ENCODE results near the gene TPRG1L. TPM values are rescaled to one million over a fixed set of nuclear protein-coding genes. Genes with fewer than 3 reads are reported as not detected.
"Not testable (repeated sequence)": the region's sequence is repeated elsewhere in the genome, so short reads cannot be mapped to it uniquely, and the experiment has no call there.

TPRG1L gene
- total RNA-seq, 1 donor from 2014 or later = 14.7 TPM

GRCh38 chr1:3609016-3609768 is 15.6 kb upstream of the TPRG1L start:
- DNase-seq (ENCODE audit: low spot score) = no peak

GRCh38 chr1:3609769-3610526 is 14.9 kb upstream of the TPRG1L start:
- no peak for DNase-seq (ENCODE audit: low spot score)

GRCh38 chr1:3610527-3611169 is 14.2 kb upstream of the TPRG1L start:
- DNase-seq (ENCODE audit: low spot score) = peak; percentile 57

- DNase-seq (ENCODE audit: low spot score) = peak; percentile 83
Observed at GRCh38 chr1:3611170-3612019, 13.4 kb upstream of the TPRG1L start, which contains the start of gene MEGF6. TSS of gene MEGF6 (minus strand) at chr1:3611508. CDS start at chr1:3611268, 240 bp downstream.

- DNase-seq (ENCODE audit: low spot score) = no peak
Observed at GRCh38 chr1:3612123-3612522, 12.7 kb upstream of the TPRG1L start.

GRCh38 chr1:3614755-3615742 is 9.8 kb upstream of the TPRG1L start:
- DNase-seq (ENCODE audit: low spot score) = no peak

- no peak for DNase-seq (ENCODE audit: low spot score)
Observed at GRCh38 chr1:3616861-3617260, 8.0 kb upstream of the TPRG1L start.

- no peak for DNase-seq (ENCODE audit: low spot score)
Observed at GRCh38 chr1:3617806-3618345, 6.9 kb upstream of the TPRG1L start.

GRCh38 chr1:3618531-3618880 is 6.3 kb upstream of the TPRG1L start:
- DNase-seq (ENCODE audit: low spot score) = no peak

- peak; percentile 88 for DNase-seq (ENCODE audit: low spot score)
Observed at GRCh38 chr1:3618881-3619671, 5.7 kb upstream of the TPRG1L start.

GRCh38 chr1:3620708-3621107 is 4.1 kb upstream of the TPRG1L start:
- DNase-seq (ENCODE audit: low spot score) = no peak

- DNase-seq (ENCODE audit: low spot score) = not testable (repeated sequence)
Observed at GRCh38 chr1:3621151-3621671, 3.6 kb upstream of the TPRG1L start.

- DNase-seq (ENCODE audit: low spot score) = not testable (repeated sequence)
Observed at GRCh38 chr1:3622102-3622501, 2.7 kb upstream of the TPRG1L start.

GRCh38 chr1:3623441-3624199 is 1.2 kb upstream of the TPRG1L start:
- no peak for DNase-seq (ENCODE audit: low spot score)

GRCh38 chr1:3625151-3625907 is 514 bp downstream of the TPRG1L start:
- no peak for DNase-seq (ENCODE audit: low spot score)

GRCh38 chr1:3626025-3626424 is 1.2 kb downstream of the TPRG1L start:
- DNase-seq (ENCODE audit: low spot score) = no peak

- DNase-seq (ENCODE audit: low spot score) = no peak
Observed at GRCh38 chr1:3627515-3628253, 2.9 kb downstream of the TPRG1L start.
